ENCODE data around the gene MAMDC4.
"Not testable (repeated sequence)": the region's sequence is repeated elsewhere in the genome, so short reads cannot be mapped to it uniquely, and the experiment has no call there.

Gene MAMDC4

GRCh38 chr9:136851941-136852663, at the start of gene MAMDC4:
Gene MAMDC4, plus strand, starts transcription at chr9:136852346. Its CDS starts 71 bp downstream, at chr9:136852417.
- no peak for DNase-seq

DNA sequence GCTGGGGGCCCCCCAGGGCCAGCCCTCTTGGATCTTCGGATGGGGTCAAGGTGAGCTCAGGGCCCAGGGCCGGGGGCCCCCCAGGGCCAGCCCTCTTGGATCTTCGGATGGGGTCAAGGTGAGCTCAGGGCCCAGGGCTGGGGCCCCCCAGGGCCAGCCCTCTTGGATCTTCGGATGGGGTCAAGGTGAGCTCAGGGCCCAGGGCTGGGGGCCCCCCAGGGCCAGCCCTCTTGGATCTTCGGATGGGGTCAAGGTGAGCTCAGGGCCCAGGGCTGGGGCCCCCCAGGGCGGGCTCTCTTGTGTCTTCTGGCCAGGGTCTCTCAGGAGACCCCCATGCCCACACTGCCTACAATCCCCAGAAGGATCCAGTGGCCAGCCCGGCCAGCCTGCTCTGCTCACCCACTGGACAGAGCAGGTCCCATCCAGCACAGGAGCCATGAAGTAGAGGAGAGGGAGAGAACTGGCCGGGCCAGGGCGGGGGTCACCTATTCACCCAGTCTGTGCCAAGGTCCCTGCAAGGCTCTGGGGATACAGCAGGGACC, 49.1 kb upstream of the MAMDC4 start:
- DNase-seq = not testable (repeated sequence)

GRCh38 chr9:136803551-136804508, 48.3 kb upstream of the MAMDC4 start:
- no peak for DNase-seq

GRCh38 chr9:136804509-136805206, 47.5 kb upstream of the MAMDC4 start:
- DNase-seq = no peak

DNA sequence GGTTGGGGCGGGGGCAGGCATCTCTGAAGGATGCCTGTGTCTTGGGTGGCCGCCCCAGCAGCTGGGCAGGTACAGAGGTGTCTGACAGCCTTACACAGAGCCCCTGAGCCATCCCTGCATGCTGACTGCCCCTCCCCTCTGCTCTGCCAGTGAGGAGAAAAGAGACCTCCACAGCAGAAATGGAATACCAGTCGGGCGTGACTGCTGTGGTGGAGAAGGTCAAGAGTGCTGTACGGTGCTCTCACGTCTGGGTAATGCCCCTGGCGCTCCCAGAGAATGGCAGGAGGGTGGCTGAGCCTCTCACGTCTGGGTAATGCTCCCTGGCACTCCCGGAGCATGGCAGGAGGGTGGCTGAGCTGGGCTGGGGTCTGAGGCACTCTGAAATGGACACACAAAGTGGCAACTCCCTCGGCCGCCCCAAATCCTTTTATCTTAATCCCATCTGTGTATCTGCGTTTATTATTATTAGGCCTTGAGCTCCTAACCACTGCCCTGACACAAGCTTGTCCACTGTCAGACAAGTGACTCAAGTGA, 46.9 kb upstream of the MAMDC4 start:
- no peak for DNase-seq

DNA sequence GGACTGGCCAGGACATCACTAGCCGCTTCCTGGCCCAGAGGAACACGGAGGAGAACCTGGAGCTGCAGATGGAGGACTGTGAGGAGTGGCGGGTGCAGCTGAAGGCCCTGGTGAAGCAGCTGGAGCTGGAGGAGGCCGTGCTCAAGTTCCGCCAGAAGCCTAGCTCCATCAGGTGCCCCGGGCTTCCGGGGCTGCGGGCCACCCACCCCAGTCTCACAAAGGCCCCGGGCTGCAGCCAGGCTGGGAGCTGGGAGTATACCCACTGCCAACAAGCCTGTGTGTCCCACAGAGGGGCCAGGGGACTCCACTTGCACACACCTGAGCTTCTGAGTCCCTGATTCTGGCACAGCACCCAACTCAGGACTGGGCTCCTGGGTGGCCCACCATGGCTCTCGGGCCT, 46.1 kb upstream of the MAMDC4 start:
- no peak for DNase-seq

DNA sequence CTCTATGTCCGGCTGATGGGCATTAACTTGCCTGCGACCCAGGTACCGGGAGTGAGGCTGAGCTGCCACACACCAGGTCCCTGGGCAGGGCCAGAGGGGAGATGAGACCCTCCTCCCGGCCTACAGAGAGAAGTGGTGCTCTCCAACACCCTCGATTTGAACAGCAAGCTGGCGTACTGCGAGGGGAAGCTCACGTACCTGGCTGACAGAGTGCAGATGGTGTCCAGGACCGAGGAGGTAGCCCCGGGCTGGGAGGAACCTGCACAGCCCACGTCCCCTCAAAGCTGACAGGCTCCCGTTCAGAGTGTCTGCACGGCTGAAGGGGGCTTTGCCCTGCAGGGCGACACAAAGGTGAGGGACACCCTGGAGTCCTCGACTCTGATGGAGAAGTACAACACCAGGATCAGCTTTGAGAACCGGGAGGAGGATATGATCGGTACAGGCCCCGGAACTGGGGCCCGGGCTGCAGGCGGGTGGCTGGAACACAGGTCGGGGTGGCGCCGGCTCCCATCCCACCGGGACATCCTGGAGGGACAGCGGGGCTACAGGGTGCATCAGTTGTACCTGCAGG, 45.4 kb upstream of the MAMDC4 start:
- DNase-seq = no peak

DNA sequence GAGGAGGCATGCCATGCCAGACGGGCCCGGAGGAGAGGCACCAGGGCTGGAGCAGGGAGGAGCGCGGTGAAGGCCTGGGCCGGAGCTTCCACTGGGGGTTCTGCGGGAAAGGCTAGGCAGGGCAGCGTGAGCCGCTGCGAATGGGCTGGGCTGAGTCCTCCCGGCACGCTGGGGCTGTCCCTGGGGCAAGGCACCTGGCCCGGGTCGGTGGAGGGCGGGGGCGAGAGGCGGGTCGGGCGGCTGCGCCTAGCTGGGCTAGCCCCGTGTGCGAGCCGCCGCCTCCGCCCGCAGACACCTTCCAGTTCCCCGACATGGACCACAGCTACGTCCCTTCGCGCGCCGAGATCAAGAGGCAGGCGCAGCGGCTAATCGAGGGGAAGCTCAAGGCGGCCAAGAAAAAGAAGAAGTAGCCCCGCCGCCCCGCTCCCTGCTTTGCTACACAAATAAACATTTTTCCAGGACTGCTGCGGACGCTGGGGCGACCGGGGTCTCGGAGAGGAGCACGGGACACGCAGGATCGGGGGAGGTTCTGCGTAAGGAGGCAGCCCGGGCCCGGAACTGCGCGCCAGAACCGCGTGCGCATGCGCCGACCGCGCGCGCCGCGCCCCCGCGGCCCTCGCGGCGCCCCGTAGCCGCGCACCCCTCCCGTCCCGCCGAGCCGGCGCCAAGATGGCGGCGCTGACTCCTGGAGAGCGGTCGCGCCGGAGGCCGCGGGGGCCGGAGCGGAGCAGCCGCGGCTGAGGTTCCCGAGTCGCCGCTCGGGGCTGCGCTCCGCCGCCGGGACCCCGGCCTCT, 44.7 kb upstream of the MAMDC4 start, which contains the start of gene RABL6:
TSS of gene RABL6 (plus strand) at position 668 of the 794 bp plus-strand sequence. CDS start 249 bp downstream, outside the sequence.
- DNase-seq = peak in 47 of 56 donors; percentile 22 to 85 (median 61)

DNA sequence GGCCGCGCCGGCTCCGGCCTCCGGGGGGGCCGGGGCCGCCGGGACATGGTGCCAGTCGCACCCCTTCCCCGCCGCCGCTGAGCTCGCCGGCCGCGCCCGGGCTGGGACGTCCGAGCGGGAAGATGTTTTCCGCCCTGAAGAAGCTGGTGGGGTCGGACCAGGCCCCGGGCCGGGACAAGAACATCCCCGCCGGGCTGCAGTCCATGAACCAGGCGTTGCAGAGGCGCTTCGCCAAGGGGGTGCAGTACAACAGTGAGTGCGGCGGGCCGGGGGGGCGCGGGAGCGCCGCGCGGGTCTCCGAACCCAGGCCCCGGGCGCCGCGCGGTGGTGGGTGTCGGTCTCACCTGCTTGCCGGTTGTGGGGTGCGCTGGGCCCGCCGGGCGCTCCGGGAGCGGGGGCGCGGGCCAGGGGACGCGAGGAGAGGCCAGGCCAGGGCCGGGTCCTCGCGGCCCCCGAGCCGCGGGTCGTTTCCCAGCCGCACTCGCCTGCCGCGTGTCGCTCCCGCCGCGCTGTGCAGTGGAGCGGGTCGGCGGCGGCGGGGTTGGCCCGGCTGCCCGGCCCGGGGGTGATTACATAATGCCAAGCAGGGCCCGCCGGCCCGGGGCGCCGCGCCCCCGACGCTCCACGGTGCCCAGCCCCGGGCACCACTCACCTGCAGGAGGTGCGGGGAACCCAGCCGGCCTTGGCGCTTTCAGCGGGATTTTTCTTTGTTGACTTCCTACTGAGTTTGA, 43.9 kb upstream of the MAMDC4 start:
- DNase-seq = peak in 11 of 56 donors; percentile 20 to 72 (median 59)

- DNase-seq = no peak
Observed at GRCh38 chr9:136808806-136809158, 43.4 kb upstream of the MAMDC4 start.

DNA sequence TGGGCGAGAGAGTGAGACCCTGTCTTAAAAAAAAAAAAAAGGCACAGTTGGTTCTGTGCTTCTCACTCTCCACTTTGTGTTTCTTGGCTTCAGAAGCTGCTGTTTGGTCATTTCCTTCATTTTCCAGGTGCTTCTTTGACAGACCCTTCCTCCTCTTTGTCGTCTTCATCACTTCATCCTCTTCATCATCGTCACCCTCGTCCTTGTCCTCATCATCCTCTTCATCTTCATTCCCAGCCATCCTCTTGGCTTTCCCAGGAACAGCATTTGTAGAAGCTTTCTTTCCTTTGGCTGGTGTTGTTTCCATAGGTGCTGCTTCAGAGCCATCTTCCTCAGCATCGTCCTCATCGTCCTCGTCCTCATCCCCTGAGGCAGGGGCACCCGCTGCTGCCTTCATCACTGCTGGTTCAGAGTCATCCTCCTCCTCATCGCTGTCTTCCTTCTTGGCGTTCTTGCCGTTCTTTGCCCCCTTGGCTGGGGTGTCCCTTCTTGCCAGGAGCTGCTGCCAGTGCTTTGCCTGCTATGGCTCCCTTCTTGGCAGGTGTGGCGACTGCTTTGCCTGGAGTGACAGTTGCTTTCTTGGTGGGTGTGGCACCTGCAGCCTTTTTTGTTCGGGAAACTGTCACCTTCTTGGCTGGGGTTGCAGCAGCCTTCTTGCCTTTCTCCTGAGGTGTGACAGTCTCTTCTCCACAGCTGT, 37.3 kb upstream of the MAMDC4 start:
- DNase-seq = no peak

DNA sequence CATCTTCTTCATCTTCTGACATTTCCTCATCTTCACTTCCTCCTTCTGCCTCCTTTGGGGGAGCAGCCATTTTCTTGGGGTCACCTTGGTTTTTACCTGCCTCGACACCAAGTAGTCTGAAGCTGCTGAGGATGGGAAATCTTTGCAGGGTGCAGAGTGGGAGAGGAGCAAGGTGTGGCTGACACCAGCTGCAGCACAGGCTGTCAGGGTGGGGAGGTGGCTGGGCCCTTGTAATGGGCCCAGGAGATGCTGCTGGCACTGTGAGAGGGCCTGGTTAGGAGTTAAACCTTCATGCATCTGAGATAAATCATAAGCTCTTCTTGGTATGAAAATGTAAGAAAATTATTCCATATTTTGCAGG, 36.7 kb upstream of the MAMDC4 start:
- no peak for DNase-seq

DNA sequence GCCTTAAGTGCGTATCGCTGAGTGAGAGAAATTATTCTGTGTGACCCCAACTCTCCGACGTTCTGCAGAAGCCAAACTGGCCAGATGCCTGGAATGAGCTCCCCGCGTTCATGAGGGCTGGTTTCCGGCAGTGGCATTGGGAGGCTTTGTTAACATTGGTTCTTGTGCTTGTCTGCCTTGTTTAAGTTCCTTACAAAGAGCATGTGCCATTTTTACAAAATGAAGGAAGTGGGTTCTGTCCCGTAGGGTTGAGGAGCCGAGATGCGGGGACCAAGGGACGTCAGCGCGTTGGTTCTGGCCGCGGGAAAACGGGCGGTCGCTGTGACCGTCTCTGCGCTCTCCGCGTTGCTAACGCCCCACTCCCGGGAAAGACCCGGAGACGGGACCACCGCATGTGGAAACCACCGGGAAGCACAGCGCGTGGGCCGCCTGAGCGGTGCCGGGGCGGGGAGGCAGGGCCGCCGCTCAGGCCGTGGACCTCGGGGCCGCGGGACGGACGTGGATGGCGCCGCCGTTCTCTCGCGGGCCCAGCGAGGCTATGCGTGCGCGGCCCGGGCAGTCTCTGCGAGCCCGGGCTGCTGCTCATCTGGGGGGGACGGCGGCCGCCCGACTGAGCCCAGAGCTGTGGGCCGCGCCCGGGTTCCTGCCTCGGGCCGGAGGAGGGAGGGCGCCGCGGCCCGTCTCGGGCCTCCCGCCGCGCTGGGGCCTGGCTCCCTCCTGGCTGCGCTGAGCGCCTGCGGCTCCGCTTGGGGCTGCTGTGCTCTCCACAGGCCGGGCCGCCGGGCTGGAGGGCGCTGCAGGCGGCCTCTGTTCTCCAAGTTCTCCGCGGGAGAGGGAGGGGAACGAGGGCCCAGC, 30.9 kb upstream of the MAMDC4 start:
- peak in 3 of 56 donors; percentile 12 to 20 (median 16) for DNase-seq

GRCh38 chr9:136821826-136822544, 30.2 kb upstream of the MAMDC4 start:
- DNase-seq = no peak

GRCh38 chr9:136823136-136824046, 28.8 kb upstream of the MAMDC4 start:
- peak in 1 of 56 donors; percentile 23 for DNase-seq

Measured in amygdala (tissue), 56 donors.